Endometrium (tissue), 2 donors: ENCODE data around the gene SLC22A7.

Experiments
- FAIRE-seq: peaks from 2 replicates; lab custom pipeline; 2012; peaks lifted over from hg19 to GRCh38; lab: Jason Lieb, UNC
- donor health status: control.
- donor health status: control.

Gene SLC22A7, protein sequence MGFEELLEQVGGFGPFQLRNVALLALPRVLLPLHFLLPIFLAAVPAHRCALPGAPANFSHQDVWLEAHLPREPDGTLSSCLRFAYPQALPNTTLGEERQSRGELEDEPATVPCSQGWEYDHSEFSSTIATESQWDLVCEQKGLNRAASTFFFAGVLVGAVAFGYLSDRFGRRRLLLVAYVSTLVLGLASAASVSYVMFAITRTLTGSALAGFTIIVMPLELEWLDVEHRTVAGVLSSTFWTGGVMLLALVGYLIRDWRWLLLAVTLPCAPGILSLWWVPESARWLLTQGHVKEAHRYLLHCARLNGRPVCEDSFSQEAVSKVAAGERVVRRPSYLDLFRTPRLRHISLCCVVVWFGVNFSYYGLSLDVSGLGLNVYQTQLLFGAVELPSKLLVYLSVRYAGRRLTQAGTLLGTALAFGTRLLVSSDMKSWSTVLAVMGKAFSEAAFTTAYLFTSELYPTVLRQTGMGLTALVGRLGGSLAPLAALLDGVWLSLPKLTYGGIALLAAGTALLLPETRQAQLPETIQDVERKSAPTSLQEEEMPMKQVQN

DNA sequence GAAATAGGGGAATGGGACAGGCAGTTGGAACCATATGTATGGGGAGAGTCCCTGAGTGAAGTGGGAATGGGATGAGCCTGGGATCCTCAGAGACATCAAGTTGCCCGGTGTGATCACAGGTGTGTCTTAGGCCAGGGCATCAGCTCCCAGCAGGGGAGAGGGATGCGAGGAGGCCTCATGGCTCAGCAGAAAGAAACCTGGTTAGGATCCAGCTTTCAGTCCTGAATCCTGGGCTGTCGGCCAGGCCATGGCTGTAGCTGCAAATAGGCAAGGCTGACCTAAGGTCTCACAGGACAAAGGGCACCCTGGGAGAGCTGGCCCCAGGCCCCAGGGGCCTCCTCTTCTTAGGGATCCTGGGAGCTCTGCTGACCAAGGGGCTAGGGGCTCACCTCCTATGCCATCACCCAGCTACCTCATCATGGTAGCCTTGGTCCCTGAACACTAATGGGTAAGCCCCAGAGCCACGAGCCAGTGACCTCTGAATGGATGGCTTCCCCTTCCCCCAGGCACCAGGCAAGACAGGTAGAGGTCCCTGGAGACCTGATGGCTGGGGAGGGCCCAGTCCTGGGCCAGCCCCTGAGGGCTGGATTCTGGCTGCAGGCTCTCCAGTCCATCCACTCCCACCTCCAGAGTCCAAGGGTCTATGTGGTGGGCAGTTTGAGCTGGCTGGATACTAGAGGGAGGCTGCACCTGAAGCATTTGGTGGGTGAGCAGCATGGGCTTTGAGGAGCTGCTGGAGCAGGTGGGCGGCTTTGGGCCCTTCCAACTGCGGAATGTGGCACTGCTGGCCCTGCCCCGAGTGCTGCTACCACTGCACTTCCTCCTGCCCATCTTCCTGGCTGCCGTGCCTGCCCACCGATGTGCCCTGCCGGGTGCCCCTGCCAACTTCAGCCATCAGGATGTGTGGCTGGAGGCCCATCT, at the start of gene SLC22A7:
Gene SLC22A7, plus strand, starts transcription at position 617 of the 921 bp plus-strand sequence. Its CDS starts 99 bp downstream, at position 716.
- FAIRE-seq = no peak

DNA sequence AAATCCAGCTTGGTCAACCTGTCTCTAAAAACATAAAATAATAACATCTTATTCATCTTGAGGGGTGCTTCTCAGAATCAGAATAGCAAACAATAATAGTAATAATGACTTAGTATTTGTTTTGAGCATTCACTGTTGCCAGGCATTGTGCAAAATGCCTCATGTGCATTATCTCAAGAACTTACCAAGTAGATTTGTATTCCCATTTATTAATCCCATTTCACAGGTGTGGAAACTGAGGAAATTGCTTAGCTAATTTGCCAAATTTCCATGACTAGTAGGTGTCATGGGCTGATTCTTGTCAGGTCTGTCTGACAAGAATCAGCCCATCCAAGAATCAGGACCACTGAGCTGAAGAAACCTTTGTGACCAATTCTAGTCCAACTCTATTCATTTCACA, 49.3 kb upstream of the SLC22A7 start:
- no peak for FAIRE-seq

DNA sequence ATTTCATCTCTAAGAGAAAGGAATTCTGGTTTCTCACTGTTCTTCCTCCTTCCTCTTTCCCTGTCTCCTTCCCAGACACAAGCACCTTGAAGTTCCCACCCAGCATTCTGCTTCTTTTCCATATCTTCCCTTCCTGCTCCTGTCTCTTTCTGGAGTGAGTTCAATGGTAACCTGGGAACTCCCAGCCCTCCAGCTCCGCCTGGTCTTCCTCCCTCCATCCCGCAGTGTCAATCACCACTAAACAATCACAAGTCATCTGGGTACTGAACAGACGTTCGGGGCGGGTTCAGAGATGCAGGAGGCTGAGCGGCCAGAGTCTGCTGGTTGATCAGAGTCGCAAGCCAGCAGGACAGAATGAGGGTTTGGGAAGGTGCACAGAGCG, 47.1 kb upstream of the SLC22A7 start:
- no peak for FAIRE-seq

DNA sequence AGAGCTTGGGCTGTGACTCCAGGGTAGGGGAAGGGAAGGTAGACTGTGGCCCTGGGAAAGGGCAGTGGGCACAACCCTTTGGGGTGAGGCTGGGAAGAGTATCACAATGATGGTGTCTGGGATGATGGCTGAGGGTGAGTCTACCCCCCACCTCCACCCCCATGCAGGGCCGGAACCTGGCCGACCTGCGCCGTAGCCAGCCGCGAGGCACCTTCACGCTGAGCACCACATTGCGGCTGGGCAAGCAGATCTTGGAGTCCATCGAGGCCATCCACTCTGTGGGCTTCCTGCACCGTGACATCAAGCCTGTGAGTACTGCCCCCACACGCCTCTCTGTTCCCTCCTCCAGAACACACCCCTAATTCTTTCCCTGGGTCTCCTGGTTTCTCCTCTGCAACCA, 44.7 kb upstream of the SLC22A7 start:
- FAIRE-seq = no peak

DNA sequence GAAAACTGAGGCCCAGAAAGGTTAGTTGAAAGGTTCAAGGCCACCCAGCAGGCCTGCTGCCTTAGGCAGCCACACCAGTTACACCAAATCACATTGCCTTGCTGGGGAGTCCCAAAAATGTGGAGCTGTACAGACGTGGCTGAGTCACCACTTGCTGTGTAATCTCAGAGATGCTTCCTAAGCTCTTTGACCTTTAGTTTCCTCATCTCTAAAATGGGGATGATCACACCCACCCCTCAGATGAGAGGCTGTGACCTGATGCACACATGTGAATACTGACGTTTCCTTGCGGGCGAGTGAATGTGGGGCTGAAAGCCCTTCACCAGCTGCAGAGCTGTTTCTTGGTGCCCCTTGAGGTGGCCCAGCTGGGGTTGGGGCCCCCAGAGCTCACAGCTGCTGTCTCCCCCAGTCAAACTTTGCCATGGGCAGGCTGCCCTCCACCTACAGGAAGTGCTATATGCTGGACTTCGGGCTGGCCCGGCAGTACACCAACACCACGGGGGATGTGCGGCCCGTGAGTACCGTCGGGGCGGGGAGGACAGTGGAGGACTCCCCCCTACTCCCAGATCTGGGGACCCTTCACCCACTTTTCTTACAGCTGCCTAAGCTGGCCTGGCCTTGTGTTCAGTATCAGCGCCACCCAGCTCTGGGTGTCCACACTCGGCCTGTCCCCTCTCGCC, 43.8 kb upstream of the SLC22A7 start:
- no peak for FAIRE-seq

DNA sequence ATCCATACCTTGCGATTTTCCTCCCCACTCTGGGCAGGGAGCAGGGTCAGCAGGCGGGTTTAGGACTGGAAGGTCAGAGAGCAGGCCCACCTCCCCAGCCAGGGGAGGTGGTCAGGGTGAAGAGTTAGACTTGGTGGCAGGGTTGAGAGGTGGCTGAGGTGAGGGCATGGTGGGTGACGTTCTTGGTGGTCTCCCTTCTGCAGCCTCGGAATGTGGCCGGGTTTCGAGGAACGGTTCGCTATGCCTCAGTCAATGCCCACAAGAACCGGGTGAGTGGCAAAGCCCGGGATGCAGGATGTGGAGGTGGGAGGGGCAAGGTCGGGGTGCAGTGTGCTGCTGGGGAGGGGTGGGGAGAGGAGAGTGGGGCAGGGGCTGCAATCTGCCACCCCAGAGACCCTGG, 43.2 kb upstream of the SLC22A7 start:
- no peak for FAIRE-seq

DNA sequence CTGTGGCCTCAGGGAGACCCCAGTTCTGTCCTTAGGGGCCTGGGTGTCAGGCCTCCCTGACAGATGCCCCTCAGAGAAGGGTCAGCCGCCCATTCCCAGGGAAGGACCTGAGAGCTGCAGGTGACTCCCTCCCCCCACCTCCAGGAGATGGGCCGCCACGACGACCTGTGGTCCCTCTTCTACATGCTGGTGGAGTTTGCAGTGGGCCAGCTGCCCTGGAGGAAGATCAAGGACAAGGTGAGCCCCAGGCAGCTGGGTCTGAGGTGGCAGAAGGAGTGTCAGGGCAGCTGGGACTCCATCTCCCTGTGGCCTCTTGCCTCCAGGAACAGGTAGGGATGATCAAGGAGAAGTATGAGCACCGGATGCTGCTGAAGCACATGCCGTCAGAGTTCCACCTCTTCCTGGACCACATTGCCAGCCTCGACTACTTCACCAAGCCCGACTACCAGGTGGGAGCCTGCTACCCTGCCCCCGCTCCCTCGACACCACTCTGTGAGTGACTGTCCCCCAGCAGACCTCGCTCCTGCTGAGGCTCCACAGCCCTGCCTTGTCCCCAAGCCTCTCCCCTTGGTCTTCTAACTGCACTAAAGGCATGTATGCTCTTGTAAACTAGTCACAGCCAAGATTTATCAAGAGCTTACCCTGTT, 42.5 kb upstream of the SLC22A7 start:
- no peak for FAIRE-seq

DNA sequence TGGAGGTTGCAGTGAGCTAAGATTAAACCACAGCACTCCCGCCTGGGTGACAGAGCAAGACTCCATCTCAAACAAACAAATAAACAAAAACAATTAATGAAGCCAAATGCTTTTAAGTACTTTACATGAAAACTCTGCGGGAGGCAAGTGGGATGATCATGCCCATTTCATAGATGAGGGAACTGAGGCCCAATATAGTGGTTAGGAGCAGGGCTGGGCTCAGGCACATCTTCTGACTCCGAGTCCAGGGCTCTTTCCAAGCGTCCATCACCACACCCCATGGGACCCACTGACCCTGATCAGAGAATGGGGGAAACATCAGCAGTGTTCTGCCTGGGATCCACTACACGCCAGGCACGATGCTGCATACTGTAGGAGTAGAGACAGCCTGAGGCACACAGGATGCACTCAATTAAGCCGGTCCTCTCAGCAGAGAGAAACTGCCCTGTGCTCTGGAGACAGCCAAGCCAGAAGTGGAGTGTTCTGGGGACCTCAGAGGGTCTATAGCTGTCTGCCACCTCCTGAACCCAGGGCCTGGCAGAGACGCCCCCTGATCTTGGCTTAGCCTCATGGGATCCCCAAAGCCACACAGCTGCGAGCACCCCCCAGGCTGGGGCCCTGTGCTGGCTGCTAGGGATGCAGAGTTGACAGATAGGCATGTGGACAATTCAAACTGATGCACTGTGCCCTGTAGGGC, 41.2 kb upstream of the SLC22A7 start:
- no peak for FAIRE-seq

DNA sequence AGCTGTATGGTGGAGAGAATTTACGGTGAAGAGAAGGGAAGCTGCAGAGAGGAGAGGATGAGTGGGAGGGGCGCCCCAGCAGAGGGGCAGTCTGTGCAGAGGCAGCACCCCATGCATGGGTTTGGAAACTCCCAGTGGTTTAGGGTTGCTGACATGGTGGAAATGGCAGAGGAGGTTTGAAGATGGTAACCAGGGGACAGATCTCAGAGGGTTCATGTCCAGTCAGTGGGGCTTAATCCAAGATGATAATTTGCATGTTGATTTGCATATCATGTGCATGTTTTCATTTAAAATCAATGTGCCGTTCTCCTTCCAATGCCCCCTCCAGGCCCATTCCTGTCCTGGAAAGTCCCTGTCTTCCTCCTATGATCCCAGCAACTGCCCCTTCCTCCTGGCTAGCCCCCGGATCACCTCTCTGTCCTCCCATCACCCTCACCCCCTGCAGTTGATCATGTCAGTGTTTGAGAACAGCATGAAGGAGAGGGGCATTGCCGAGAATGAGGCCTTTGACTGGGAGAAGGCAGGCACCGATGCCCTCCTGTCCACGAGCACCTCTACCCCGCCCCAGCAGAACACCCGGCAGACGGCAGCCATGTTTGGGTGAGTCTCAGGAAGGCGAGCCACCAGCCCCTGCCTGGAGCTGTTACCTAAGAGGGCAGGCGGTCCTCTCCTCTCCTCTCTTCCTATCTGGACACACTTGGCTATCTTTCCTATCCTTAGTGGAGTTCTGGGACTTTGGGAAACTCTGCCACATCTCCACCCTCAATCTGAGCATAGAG, 40.5 kb upstream of the SLC22A7 start:
- no peak for FAIRE-seq

DNA sequence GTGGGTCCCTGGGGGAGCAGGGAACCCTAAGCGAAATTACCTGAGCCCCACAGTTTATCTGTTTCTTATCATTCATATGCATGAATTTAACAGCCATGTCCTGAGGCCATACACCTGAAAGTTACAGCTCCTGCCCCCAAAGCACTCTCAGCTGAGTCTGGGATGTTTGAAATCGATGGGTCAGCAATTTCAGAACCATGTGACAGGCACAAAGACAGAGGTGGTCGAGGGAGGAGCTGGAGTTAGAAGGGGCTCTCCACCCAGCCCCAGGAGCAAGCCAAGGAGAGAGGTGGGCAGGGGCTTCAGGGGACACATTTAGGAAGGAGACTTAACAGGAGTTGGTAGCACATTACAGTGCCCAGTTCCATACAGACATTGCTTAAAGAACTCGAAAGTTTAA, 39.9 kb upstream of the SLC22A7 start:
- no peak for FAIRE-seq

DNA sequence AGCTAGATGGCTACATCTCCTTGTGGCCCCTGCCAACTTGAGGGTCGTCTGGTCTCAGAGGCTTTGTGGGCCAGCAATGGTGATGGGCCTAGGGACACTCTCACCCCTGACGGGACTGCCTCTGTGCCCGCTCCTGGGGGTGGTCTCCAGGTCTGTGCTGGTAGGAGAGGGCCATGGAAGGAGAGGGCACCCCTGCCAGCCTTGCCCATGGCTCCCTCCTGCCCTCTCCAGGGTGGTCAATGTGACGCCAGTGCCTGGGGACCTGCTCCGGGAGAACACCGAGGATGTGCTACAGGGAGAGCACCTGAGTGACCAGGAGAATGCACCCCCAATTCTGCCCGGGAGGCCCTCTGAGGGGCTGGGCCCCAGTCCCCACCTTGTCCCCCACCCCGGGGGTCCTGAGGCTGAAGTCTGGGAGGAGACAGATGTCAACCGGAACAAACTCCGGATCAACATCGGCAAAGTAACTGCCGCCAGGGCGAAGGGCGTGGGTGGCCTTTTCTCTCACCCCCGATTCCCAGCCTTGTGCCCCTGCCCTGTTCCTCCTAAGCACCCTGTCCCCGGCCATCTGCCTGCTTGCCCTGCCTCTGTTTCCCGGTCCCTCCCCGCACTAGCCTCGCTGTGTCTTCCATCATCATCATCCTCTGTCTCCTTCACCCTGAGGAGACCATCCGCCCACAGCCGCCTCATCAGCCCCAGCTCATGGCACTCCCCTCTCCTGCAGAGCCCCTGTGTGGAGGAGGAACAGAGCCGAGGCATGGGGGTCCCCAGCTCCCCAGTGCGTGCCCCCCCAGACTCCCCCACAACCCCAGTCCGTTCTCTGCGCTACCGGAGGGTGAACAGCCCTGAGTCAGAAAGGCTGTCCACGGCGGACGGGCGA, 39.0 kb upstream of the SLC22A7 start:
- no peak for FAIRE-seq

DNA sequence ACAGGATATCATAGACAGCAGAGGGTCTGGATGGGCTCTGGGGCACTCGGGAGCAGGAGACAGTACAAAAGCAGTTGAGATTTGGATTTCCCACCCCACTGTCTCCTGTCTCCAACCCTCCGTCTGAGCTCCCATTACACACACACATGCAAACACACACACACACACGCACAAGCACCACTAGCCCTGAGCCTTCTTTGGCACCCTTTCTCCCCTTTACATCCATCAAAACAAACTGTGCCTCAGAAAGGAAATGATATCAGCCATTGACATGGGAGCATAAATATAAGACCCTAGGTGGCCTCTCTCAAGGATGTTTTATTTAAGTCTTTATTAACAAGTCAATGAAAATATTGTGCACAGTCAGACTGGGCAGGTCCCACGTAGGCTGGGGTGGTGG, 37.3 kb upstream of the SLC22A7 start:
- FAIRE-seq = no peak

DNA sequence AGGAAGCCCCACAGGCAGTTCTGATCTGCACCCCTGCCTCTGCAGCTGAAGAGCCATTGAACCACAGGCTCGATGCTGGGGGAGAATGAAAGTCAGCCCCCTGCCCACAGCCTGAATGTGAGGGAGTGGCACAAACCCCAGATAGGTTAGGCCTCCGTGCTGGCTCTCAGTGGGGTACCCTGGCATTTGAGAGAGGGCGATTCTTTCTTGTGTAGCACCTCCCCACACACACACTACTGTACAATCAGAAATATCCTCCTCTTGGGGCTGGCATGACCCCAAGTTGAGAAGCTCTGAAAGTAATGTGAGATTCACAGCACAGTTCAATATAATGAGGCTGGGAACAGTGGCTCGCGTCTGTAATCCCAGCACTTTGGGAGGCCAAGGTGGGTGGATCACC, 36.9 kb upstream of the SLC22A7 start:
- no peak for FAIRE-seq

DNA sequence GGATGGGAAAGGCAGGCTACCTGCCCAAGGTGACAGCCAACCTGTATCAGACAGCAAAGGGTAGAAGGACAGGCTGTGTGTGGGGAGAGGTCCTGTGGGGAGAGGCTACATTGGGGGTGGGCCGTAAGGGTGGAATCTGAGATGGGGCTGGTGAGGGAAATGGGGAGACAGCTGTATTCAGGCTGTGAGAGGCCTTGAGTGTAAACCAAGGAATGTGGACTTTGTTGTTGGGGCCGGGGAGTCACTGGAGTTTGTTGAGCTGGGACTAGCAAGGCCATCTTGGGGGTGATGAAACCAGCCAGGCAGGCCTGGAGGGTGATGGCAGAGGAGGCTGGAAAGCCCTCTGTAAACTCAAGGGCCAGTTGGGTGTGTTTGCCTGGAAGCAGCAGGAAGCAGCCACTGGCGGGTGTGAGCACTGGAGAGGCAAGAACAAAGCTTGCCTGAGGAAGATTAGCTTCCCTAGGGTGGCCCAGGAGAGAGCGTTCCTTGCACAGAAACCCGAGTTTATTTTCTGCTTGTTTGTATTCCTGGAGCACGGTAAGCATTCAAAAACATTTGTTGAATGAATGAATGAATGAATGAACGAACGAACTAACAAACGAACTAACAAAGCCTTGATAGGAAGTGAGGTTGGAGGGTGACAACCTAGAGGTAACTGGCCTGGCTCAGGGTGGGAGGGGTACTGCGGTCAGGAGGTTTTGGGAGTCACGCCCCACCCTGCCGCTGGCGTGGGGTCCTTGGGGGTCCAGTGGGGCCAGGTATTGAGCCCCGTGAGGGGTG, 35.9 kb upstream of the SLC22A7 start:
- FAIRE-seq = no peak

DNA sequence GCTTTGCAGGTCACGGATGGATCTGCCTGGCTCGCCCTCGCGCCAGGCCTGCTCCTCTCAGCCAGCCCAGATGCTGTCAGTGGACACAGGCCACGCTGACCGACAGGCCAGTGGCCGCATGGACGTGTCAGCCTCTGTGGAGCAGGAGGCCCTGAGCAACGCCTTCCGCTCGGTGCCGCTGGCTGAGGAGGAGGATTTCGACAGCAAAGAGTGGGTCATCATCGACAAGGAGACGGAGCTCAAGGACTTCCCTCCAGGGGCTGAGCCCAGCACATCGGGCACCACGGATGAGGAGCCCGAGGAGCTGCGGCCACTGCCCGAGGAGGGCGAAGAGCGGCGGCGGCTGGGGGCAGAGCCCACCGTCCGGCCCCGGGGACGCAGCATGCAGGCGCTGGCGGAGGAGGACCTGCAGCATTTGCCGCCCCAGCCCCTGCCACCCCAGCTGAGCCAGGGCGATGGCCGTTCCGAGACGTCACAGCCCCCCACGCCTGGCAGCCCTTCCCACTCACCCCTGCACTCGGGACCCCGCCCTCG, 35.2 kb upstream of the SLC22A7 start:
- FAIRE-seq = no peak

DNA sequence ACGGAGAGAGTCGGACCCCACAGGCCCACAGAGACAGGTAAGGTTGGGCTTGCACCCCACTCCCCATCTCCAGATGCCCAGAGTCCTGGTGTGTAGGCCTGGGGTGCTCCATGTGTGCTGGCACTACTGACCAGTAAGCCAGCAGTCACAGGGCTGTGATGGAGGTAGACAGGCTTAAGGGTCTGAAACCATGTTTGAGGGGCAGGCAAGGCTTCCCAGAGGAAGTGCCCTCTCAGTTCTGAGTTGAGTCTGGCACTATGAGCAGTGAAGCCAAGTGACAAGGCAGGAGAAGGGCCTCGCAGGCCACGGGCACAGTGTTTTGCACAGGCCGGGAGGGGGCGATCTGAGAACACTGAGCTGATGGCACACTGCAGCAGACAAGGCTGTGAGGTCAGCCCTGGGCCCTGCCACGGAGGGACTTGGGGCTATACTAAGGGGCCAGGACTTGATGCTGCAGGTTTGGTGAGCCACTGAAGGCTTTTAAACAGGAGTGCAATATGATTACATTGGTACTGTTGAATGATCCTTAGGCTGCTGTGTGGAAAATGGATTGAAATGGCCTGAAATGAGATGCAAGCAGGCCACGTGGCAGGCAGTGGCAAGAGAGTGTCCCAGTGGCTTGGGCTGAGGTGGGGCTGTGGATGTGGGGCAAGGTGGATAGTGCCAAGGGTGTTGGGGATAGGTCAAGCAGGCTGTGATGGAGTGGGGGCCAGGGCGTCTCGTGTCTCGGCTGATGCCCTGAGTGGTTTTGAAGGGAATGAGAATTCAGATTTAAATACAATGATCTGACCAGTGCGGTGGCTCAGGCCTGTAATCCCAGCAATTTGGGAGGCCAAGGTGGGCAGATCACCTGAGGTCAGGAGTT, 34.5 kb upstream of the SLC22A7 start:
- no peak for FAIRE-seq

DNA sequence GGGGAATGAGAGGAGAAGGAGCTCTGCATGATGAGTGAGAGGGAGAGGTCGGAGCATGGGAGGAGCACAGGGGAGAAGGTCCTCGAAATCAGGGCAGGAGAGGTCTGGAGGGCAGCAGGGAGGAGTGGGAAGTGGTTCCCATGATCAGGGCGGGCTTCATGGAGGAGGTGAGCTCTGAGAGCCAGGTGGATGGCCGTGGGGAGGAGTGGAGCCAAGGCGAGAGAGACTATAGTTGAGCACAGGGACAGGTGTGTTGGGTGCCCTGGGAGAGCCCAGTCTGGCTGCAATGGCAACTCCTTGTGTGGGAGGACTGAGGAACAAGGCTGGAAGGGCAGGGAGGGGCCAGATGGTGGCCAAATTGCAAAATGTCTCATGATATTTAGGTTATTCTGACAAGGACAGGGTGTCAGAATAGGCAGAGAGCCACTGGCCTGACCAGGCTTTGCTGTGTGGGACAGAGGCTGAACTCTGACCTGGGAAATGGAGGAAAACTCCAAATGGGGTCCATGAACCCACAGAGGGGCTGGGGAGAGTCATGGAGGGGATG, 33.4 kb upstream of the SLC22A7 start:
- no peak for FAIRE-seq
